Transverse colon (tissue), 4 donors: ENCODE measurements around the gene ZSWIM7. TPM values are rescaled to one million over a fixed set of nuclear protein-coding genes. Genes with fewer than 3 reads are reported as not detected.

ENCODE experiments used
- DNase-seq: peaks from one replicate; pipeline ENCODE4 v3.0.0-alpha.2; 2019
- H3K27ac ChIP-seq, 4 donors: fragments of 200-600 bp; sonication (generic); 2 replicates each; pipeline ENCODE4 v1.5.1; 2016 to 2018; ENCODE audit warnings: inconsistent platforms in 4 of 4
- H3K27me3 ChIP-seq: fragments of 200-600 bp; sonication (generic); 2 replicates; pipeline ENCODE4 v1.5.1; 2017; ENCODE audit warnings: inconsistent platforms
- H3K36me3 ChIP-seq, 4 donors: fragments of 200-600 bp; sonication (generic); 2 replicates each; pipeline ENCODE4 v1.5.1; 2017 to 2019; ENCODE audit warnings: inconsistent platforms in 4 of 4
- H3K4me1 ChIP-seq, 4 donors: fragments of 200-600 bp; sonication (generic); 2 replicates each; pipeline ENCODE4 v1.5.1; 2017 to 2020; ENCODE audit warnings: inconsistent platforms in 4 of 4
- H3K4me3 ChIP-seq, 4 donors: fragments of 200-600 bp; sonication (generic); 1 replicate in 1 of 4; 2 replicates in 3 of 4; pipeline versions ENCODE4 v1.5.1 to v1.6.1; 2017 to 2019; ENCODE audit warnings: inconsistent platforms in 4 of 4
- H3K9me3 ChIP-seq, 2 donors: fragments of 200-600 bp; sonication (generic); 2 replicates each; pipeline ENCODE4 v1.5.1; 2017 to 2019; ENCODE audit warnings: inconsistent platforms in 2 of 2
- EP300 ChIP-seq: sonication (generic); formaldehyde crosslinking; IDR thresholded peaks from one replicate; pipeline ENCODE4 v1.6.1; 2017; ENCODE audit warnings: antibody characterized with exemption, low read depth
- POLR2A ChIP-seq: fragments of 450-650 bp; IDR thresholded peaks from one replicate; pipeline ENCODE4 v1.6.1; 2016; ENCODE audit warnings: antibody characterized with exemption, mild to moderate bottlenecking, moderate library complexity
- POLR2AphosphoS5 ChIP-seq, 3 donors: sonication (generic); formaldehyde crosslinking; IDR thresholded peaks; one replicate each; pipeline ENCODE4 v1.6.1; 2016; ENCODE audit warnings: antibody characterized with exemption in 3 of 3
- WGBS, 2 donors: methylation state at CpG; one replicate each; pipeline ENCODE4 v1.1.5; 2018; ENCODE audit warnings: low coverage in 1 of 2; 5-methylcytosine and 5-hydroxymethylcytosine counted together
- in situ Hi-C, 4 donors: fragments of 200-750 bp; cut with MboI; loops; one replicate each; pipeline versions ENCODE4 v1.15.0 to v1.15.1; 2017; ENCODE audit warnings: low sequenced_read_pairs in 3 of 4, low pct_ligation_motif_present in 1 of 4, low pct_unique_long_range_greater_than_20kb in 1 of 4
- intact Hi-C: fragments of 100-400 bp; cut with DNase I; formaldehyde crosslinking; loops from one replicate; pipeline ENCODE4 v1.15.1; 2023; ENCODE audit warnings: low total_unique reads
- total RNA-seq, 4 donors: library from RNA; depleted of rRNA; stranded (reverse); fragments of >200 nt; gene quantifications; one replicate each; pipeline ENCODE4 v1.1.0, GENCODE V29; 2016
- TF ChIP-seq, protein P1 (sequence below), 5 experiments: fragments of 200-600 bp in 3 of 5; fragments of 450-650 bp in 2 of 5; sonication (generic) in 3 of 5; IDR thresholded peaks; 1 replicate in 2 of 5; 2 replicates in 3 of 5; pipeline ENCODE4 v1.5.1; 2016 to 2017; ENCODE audit warnings: antibody characterized with exemption in 5 of 5, inconsistent platforms in 3 of 5, mild to moderate bottlenecking in 2 of 5, moderate library complexity in 1 of 5

ZSWIM7 gene
- total RNA-seq, 4 donors from 2014 or later: 3.6 to 19.5 (median 18.6) TPM

DNA sequence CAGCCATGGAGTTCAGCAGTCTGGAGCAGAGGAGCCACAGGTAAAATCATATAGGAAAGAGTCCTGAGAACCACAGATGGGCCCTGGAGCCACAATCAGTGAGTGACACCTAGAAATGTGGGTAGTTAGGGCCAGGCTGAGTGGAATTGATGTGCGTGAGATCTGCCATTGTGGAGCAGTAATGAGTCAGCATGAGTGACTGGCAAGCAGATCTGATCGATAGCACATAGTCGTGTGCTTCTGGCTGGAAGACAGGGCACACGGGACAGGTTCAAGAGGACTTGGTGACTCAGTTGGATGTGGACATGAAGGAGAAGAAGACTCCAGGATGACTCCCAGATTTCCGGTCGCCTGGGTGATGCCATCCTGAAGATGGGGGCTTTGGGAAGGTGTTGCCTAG lies 42.3 kb downstream of the ZSWIM7 start:
- intact Hi-C loops: no loop called here
- H3K27me3 ChIP-seq: no peaks in the 10 kb centered on the region
- no peak overlapping the region for H3K27ac ChIP-seq
- WGBS, 2 donors: 79% methylated on average over 6 of the region's 6 CpGs; no CpG with 5 or more reads in 1 of the 2 donors
- H3K36me3 ChIP-seq: no peaks in the 10 kb centered on the region
- no peak for TF ChIP-seq POLR2A
- no peak for TF ChIP-seq POLR2AphosphoS5 (IDR thresholded peaks at IDR 0.05)
- TF ChIP-seq, protein P1, sequence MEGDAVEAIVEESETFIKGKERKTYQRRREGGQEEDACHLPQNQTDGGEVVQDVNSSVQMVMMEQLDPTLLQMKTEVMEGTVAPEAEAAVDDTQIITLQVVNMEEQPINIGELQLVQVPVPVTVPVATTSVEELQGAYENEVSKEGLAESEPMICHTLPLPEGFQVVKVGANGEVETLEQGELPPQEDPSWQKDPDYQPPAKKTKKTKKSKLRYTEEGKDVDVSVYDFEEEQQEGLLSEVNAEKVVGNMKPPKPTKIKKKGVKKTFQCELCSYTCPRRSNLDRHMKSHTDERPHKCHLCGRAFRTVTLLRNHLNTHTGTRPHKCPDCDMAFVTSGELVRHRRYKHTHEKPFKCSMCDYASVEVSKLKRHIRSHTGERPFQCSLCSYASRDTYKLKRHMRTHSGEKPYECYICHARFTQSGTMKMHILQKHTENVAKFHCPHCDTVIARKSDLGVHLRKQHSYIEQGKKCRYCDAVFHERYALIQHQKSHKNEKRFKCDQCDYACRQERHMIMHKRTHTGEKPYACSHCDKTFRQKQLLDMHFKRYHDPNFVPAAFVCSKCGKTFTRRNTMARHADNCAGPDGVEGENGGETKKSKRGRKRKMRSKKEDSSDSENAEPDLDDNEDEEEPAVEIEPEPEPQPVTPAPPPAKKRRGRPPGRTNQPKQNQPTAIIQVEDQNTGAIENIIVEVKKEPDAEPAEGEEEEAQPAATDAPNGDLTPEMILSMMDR (IDR thresholded peaks at IDR 0.05): no peak
- TF ChIP-seq EP300: no peak
- in situ Hi-C loops: no loop called here
- H3K9me3 ChIP-seq: no peaks in the 10 kb centered on the region
- peaks cover 6 to 18% (median 9%) of the 10 kb centered on the region in 4 donors for H3K4me1 ChIP-seq
- DNase-seq: no peak
- H3K4me3 ChIP-seq: no peak overlapping the region

DNA sequence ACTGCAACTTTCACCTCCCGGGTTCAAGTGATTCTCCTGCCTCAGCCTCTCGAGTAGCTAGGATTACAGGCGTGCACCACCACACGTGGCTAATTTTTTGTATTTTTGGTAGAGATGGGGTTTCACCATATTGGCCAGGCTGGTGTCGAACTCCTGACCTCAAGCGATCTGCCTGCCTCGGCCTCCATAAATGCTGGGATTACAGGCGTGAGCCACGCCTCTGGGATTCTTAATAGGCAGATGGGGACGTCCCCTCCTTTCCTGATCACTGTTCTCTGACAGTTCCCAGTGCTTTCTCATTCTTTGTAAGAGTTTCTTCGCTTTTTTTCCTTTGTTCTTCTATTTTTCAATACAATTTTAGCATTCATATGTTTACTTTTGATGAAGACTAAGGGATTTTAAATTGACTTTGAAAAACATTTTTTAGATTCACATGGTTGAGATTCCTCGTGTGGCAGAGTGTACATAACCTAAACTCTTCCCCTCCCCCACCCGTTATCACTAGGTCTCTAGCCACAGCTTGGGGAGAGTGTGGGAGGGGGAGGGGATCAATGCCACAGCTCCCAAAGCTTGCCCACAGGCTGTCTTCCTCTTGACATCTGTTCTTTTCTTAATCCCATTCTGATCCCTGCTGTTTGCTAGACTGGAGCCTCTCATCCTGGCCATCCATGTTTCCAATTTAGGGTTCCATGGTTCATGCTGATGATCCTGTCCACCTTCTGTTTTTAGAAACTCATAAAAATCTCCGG lies 43.5 kb downstream of the ZSWIM7 start:
- H3K27me3 ChIP-seq: no peaks in the 10 kb centered on the region

GRCh38 chr17:15954222-15954621 lies 45.3 kb downstream of the ZSWIM7 start:
- Histone ChIP-seq H3K4me3 (no peak overlapping the region), H3K4me1 (peaks cover 6 to 17% (median 9%) of the 10 kb centered on the region in 4 donors), H3K27ac (no peak overlapping the region), H3K27me3 (no peaks in the 10 kb centered on the region), H3K36me3 (no peaks in the 10 kb centered on the region), H3K9me3 (no peaks in the 10 kb centered on the region)
- intact Hi-C loops (no loop called here), in situ Hi-C loops (no loop called here)
- 33 to 64% methylated on average over 2 to 5 of the region's 5 CpGs for WGBS, 2 donors
- TF ChIP-seq POLR2AphosphoS5 (IDR thresholded peaks at IDR 0.05) (no peak), POLR2A (no peak), EP300 (no peak)
- TF ChIP-seq, protein P1 (IDR thresholded peaks at IDR 0.05): no peak
- no peak for DNase-seq

More for the DNA sequence above, 43.5 kb downstream of the ZSWIM7 start:
- DNase-seq: no peak
- Histone ChIP-seq H3K4me3 (no peak overlapping the region), H3K27ac (no peak overlapping the region), H3K4me1 (peaks cover 6 to 24% (median 9%) of the 10 kb centered on the region in 4 donors), H3K36me3 (no peaks in the 10 kb centered on the region), H3K9me3 (no peaks in the 10 kb centered on the region)
- intact Hi-C loops (no loop called here), in situ Hi-C loops (no loop called here)
- WGBS, 2 donors: 74 to 75% methylated on average over 9 to 14 of the region's 14 CpGs
- no peak for TF ChIP-seq EP300
- no peak for TF ChIP-seq POLR2AphosphoS5 (IDR thresholded peaks at IDR 0.05)
- no peak for TF ChIP-seq POLR2A
- TF ChIP-seq, protein P1 (IDR thresholded peaks at IDR 0.05): no peak

DNA sequence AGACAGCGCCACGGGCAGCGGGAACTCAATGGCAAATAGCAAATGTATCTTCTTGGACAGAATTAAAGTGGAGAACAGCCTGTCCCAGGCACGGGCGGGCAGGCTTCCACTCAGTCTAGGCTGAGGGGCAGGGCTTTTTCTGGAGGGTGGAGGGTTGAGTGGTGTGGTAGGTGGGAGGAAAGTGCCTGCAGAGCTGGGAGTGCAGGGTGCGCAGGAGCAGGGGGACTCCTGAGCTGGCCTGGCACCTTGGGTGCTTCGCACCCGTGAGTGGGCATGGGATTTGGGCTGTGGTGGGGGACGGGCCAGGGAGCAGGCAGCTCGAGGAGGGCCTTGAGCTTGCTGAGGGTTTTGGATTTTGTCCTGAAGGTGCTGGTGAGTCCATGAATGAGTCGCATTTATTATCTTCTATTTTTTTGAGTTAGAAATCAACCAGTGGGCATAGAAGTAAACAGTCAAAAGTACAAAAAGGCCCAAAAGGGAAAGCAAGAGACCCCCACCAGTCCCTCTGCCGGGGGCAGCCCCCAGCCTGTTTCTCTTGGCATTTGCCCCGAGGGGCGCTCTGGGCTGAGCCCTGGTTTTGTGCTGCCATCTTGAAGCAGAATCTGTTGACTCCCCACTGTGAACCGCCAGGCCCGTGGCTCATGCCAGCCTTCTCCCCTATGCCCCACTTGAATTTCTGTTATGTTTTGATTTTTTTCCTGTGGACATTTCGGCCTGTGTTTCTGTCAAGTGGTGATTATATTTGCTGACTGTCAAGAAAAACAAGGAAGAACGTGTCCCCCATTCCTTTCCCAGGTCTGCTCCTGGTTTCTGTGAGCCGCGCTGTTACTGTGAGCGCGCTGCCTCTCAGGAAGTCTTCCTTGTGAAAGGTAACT lies 46.4 kb downstream of the ZSWIM7 start:
- in situ Hi-C loops: no loop called here

More for the DNA sequence above, 46.4 kb downstream of the ZSWIM7 start:
- H3K4me1 ChIP-seq: peaks cover 0 to 16% (median 8%) of the 10 kb centered on the region in 4 donors
- 44 to 79% methylated on average over 3 to 21 of the region's 22 CpGs for WGBS, 2 donors
- H3K27ac ChIP-seq: no peak overlapping the region
- no peak for DNase-seq
- H3K27me3 ChIP-seq: no peaks in the 10 kb centered on the region
- no peaks in the 10 kb centered on the region for H3K36me3 ChIP-seq
- no peaks in the 10 kb centered on the region for H3K9me3 ChIP-seq
- intact Hi-C loops: no loop called here
- TF ChIP-seq, protein P1 (IDR thresholded peaks at IDR 0.05): no peak
- TF ChIP-seq POLR2A (no peak), POLR2AphosphoS5 (IDR thresholded peaks at IDR 0.05) (no peak), EP300 (no peak)
- no peak overlapping the region for H3K4me3 ChIP-seq
